T-helper 2 cell treated with Interferon-gamma antibody and Interleukin-4, amounts not matched to agents 5 μg/mL and 100 μg/mL, for 36 hours (primary cell): ENCODE results near the gene ARHGDIB.
A peak's percentile ranks its signal among the peaks of the same experiment; 100 is the strongest.

Source experiments
- DNase-seq: peaks from one replicate; pipeline ENCODE4 v3.0.0; 2021; ENCODE audit warnings: low spot score
- H3K27ac Mint-ChIP-seq: one replicate; pipeline ENCODE4 v1.8.0; 2021; ENCODE audit warnings: mild to moderate bottlenecking, mixed read lengths
- H3K27me3 Mint-ChIP-seq: one replicate; pipeline ENCODE4 v1.8.0; 2021; ENCODE audit warnings: low read depth, mixed read lengths
- H3K36me3 Mint-ChIP-seq: one replicate; pipeline ENCODE4 v1.8.0; 2021; ENCODE audit warnings: low read depth, mixed read lengths
- H3K4me1 Mint-ChIP-seq: one replicate; pipeline ENCODE4 v1.8.0; 2021; ENCODE audit warnings: low read depth, mixed read lengths
- H3K4me3 Mint-ChIP-seq: one replicate; pipeline ENCODE4 v1.8.0; 2022; ENCODE audit warnings: mild to moderate bottlenecking, moderate library complexity, mixed read lengths
- H3K9me3 Mint-ChIP-seq: one replicate; pipeline ENCODE4 v1.8.0; 2021; ENCODE audit warnings: mixed read lengths

Gene ARHGDIB

GRCh38 chr12:14972816-14973215 is 11.4 kb upstream of the ARHGDIB start, which contains the start of gene PDE6H:
TSS of gene PDE6H (plus strand) at chr12:14973042. CDS start at chr12:14978013, 4,971 bp downstream.
- DNase-seq = no peak
- Mint-ChIP-seq H3K4me1 (peaks cover 16% of the 10 kb centered on the region), H3K27me3 (no peaks in the 10 kb centered on the region), H3K4me3 (no peak within 1 kb of the TSS), H3K9me3 (peaks cover 13% of the 10 kb centered on the region), H3K36me3 (no peaks in the 10 kb centered on the region), H3K27ac (no peak within 1 kb of the TSS)

- DNase-seq = no peak
- H3K27ac Mint-ChIP-seq = no peak overlapping the region
- H3K36me3 Mint-ChIP-seq = no peaks in the 10 kb centered on the region
- peaks cover 13% of the 10 kb centered on the region for H3K9me3 Mint-ChIP-seq
- no peaks in the 10 kb centered on the region for H3K27me3 Mint-ChIP-seq
- H3K4me1 Mint-ChIP-seq = peaks cover 18% of the 10 kb centered on the region
- no peak overlapping the region for H3K4me3 Mint-ChIP-seq
Observed at GRCh38 chr12:14970473-14970872, 9.1 kb upstream of the ARHGDIB start.

- peaks cover 2% of the 10 kb centered on the region for H3K36me3 Mint-ChIP-seq
- no peak overlapping the region for H3K27ac Mint-ChIP-seq
- no peak overlapping the region for H3K4me3 Mint-ChIP-seq
- H3K4me1 Mint-ChIP-seq = peaks cover 23% of the 10 kb centered on the region
- DNase-seq = no peak
- H3K9me3 Mint-ChIP-seq = peaks cover 13% of the 10 kb centered on the region
- H3K27me3 Mint-ChIP-seq = no peaks in the 10 kb centered on the region
Observed at GRCh38 chr12:14968478-14968877, 7.1 kb upstream of the ARHGDIB start.

GRCh38 chr12:14965221-14965620 is 3.8 kb upstream of the ARHGDIB start:
- Mint-ChIP-seq H3K27me3 (no peaks in the 10 kb centered on the region), H3K9me3 (peaks cover 4% of the 10 kb centered on the region), H3K27ac (no peak overlapping the region), H3K4me1 (peaks cover 21% of the 10 kb centered on the region), H3K4me3 (no peak overlapping the region), H3K36me3 (peaks cover 14% of the 10 kb centered on the region)
- no peak for DNase-seq

GRCh38 chr12:14964406-14964805 is 3.0 kb upstream of the ARHGDIB start:
- DNase-seq = no peak
- Mint-ChIP-seq H3K27ac (no peak overlapping the region), H3K27me3 (no peaks in the 10 kb centered on the region), H3K9me3 (no peaks in the 10 kb centered on the region), H3K4me1 (peaks cover 20% of the 10 kb centered on the region), H3K36me3 (peaks cover 22% of the 10 kb centered on the region), H3K4me3 (no peak overlapping the region)

- Mint-ChIP-seq H3K27ac (peak overlapping the region; percentile 76), H3K4me1 (peaks cover 23% of the 10 kb centered on the region), H3K9me3 (no peaks in the 10 kb centered on the region), H3K27me3 (no peaks in the 10 kb centered on the region), H3K36me3 (peaks cover 31% of the 10 kb centered on the region), H3K4me3 (peak overlapping the region; percentile 45)
- DNase-seq = no peak
Observed at GRCh38 chr12:14963520-14963919, 2.1 kb upstream of the ARHGDIB start.

- Mint-ChIP-seq H3K9me3 (no peaks in the 10 kb centered on the region), H3K27me3 (no peaks in the 10 kb centered on the region), H3K4me1 (peaks cover 23% of the 10 kb centered on the region), H3K4me3 (peak overlapping the region; percentile 99), H3K36me3 (peaks cover 38% of the 10 kb centered on the region), H3K27ac (peak overlapping the region; percentile 99)
- DNase-seq = no peak
Observed at GRCh38 chr12:14962797-14963196, 1.4 kb upstream of the ARHGDIB start.

GRCh38 chr12:14962153-14962539 is 745 bp upstream of the ARHGDIB start:
- peak overlapping the region; percentile 99 for H3K27ac Mint-ChIP-seq
- H3K9me3 Mint-ChIP-seq = no peaks in the 10 kb centered on the region
- H3K36me3 Mint-ChIP-seq = peaks cover 44% of the 10 kb centered on the region
- DNase-seq = no peak
- no peaks in the 10 kb centered on the region for H3K27me3 Mint-ChIP-seq
- peak overlapping the region; percentile 99 for H3K4me3 Mint-ChIP-seq
- H3K4me1 Mint-ChIP-seq = peaks cover 28% of the 10 kb centered on the region

- DNase-seq = peak; percentile 36
- peaks cover 57% of the 10 kb centered on the region for H3K36me3 Mint-ChIP-seq
Observed at GRCh38 chr12:14960548-14961465, 594 bp downstream of the ARHGDIB start.

GRCh38 chr12:14959916-14960496 is 1.4 kb downstream of the ARHGDIB start:
- no peak for DNase-seq
- H3K4me3 Mint-ChIP-seq = peak overlapping the region; percentile 99
- peaks cover 61% of the 10 kb centered on the region for H3K36me3 Mint-ChIP-seq
- H3K27me3 Mint-ChIP-seq = no peaks in the 10 kb centered on the region
- H3K4me1 Mint-ChIP-seq = peaks cover 37% of the 10 kb centered on the region
- H3K27ac Mint-ChIP-seq = peak overlapping the region; percentile 99
- no peaks in the 10 kb centered on the region for H3K9me3 Mint-ChIP-seq

More at GRCh38 chr12:14960548-14961465, 594 bp downstream of the ARHGDIB start:
- H3K4me1 Mint-ChIP-seq = peaks cover 41% of the 10 kb centered on the region
- peak overlapping the region; percentile 99 for H3K4me3 Mint-ChIP-seq
- no peaks in the 10 kb centered on the region for H3K9me3 Mint-ChIP-seq
- peak overlapping the region; percentile 99 for H3K27ac Mint-ChIP-seq
- no peaks in the 10 kb centered on the region for H3K27me3 Mint-ChIP-seq

GRCh38 chr12:14959463-14959862 is 1.9 kb downstream of the ARHGDIB start:
- no peak for DNase-seq
- Mint-ChIP-seq H3K36me3 (peaks cover 65% of the 10 kb centered on the region), H3K27ac (peak overlapping the region; percentile 99), H3K9me3 (no peaks in the 10 kb centered on the region), H3K4me1 (peaks cover 37% of the 10 kb centered on the region), H3K4me3 (peak overlapping the region; percentile 99), H3K27me3 (no peaks in the 10 kb centered on the region)

GRCh38 chr12:14959126-14959440 is 2.3 kb downstream of the ARHGDIB start:
- H3K9me3 Mint-ChIP-seq = no peaks in the 10 kb centered on the region
- H3K36me3 Mint-ChIP-seq = peaks cover 68% of the 10 kb centered on the region
- H3K27me3 Mint-ChIP-seq = no peaks in the 10 kb centered on the region
- H3K4me1 Mint-ChIP-seq = peaks cover 40% of the 10 kb centered on the region
- DNase-seq = no peak
- H3K4me3 Mint-ChIP-seq = peak overlapping the region; percentile 99
- peak overlapping the region; percentile 99 for H3K27ac Mint-ChIP-seq

GRCh38 chr12:14958361-14959125 is 2.9 kb downstream of the ARHGDIB start:
- no peak for DNase-seq
- H3K36me3 Mint-ChIP-seq = peaks cover 71% of the 10 kb centered on the region
- H3K4me3 Mint-ChIP-seq = peak overlapping the region; percentile 99
- H3K9me3 Mint-ChIP-seq = no peaks in the 10 kb centered on the region
- peaks cover 40% of the 10 kb centered on the region for H3K4me1 Mint-ChIP-seq
- H3K27ac Mint-ChIP-seq = peak overlapping the region; percentile 99
- H3K27me3 Mint-ChIP-seq = no peaks in the 10 kb centered on the region
